HG02588 (cell line): Measurements from ENCODE around the gene ZNF236.
"Not testable (repeated sequence)": the region's sequence is repeated elsewhere in the genome, so short reads cannot be mapped to it uniquely, and the experiment has no call there.

Experiments used
- ATAC-seq: cut with Tn5 transposase; IDR thresholded peaks from one replicate; pipeline ENCODE4 v1.9.1; 2021; ENCODE audit warnings: mild to moderate bottlenecking, moderate library complexity; ENCODE audit not compliant: unreplicated experiment

The ZNF236 gene

GRCh38 chr18:76984193-76985155 is 162.1 kb downstream of the ZNF236 start:
- no peak for ATAC-seq

GRCh38 chr18:76985156-76985950 is 163.0 kb downstream of the ZNF236 start:
- no peak for ATAC-seq

GRCh38 chr18:76985951-76986236 is 163.5 kb downstream of the ZNF236 start:
- ATAC-seq, result no peak

GRCh38 chr18:76986406-76986805 is 164.0 kb downstream of the ZNF236 start:
- no peak for ATAC-seq

GRCh38 chr18:76988031-76988826 is 165.9 kb downstream of the ZNF236 start:
- ATAC-seq, result no peak

- ATAC-seq, result peak; percentile 49
These were observed 166.7 kb downstream of the ZNF236 start for GRCh38 chr18:76988827-76989646.

GRCh38 chr18:76989647-76990190 is 167.4 kb downstream of the ZNF236 start:
- ATAC-seq, result no peak

- ATAC-seq, result not testable (repeated sequence)
These were observed 168.1 kb downstream of the ZNF236 start for GRCh38 chr18:76990343-76991020.

GRCh38 chr18:76991021-76991688 is 168.8 kb downstream of the ZNF236 start:
- no peak for ATAC-seq

- no peak for ATAC-seq
These were observed 170.1 kb downstream of the ZNF236 start for GRCh38 chr18:76992226-76993084.

- no peak for ATAC-seq
These were observed 170.7 kb downstream of the ZNF236 start for GRCh38 chr18:76993085-76993382.

- ATAC-seq, result no peak
These were observed 171.2 kb downstream of the ZNF236 start for GRCh38 chr18:76993573-76993972.

- ATAC-seq, result no peak
These were observed 171.8 kb downstream of the ZNF236 start for GRCh38 chr18:76994086-76994654.

GRCh38 chr18:76995896-76996295 is 173.5 kb downstream of the ZNF236 start:
- no peak for ATAC-seq

- no peak for ATAC-seq
These were observed 174.1 kb downstream of the ZNF236 start for GRCh38 chr18:76996429-76996828.

- no peak for ATAC-seq
These were observed 175.8 kb downstream of the ZNF236 start for GRCh38 chr18:76997951-76998808.

GRCh38 chr18:76999077-76999476 is 176.7 kb downstream of the ZNF236 start:
- no peak for ATAC-seq
